NCI-H345 (cell line): ENCODE results near the gene OSBPL6.
"Not testable (repeated sequence)": the region's sequence is repeated elsewhere in the genome, so short reads cannot be mapped to it uniquely, and the experiment has no call there.

Experiments
- DNase-seq: peaks from one replicate; lab custom pipeline; 2025; lab: John Stamatoyannopoulos, UW

The OSBPL6 gene

GRCh38 chr2:178403671-178404306 is 209.5 kb downstream of the OSBPL6 start:
- DNase-seq, result no peak

- DNase-seq, result peak; percentile 18
Measured at GRCh38 chr2:178404368-178404767, 210.1 kb downstream of the OSBPL6 start.

GRCh38 chr2:178409261-178409660 is 214.9 kb downstream of the OSBPL6 start:
- DNase-seq, result no peak

- peak; percentile 33 for DNase-seq
Measured at GRCh38 chr2:178412047-178412446, 217.7 kb downstream of the OSBPL6 start.

GRCh38 chr2:178412453-178412852 is 218.1 kb downstream of the OSBPL6 start:
- DNase-seq, result not testable (repeated sequence)

- peak; percentile 87 for DNase-seq
Measured at GRCh38 chr2:178413472-178414265, 219.4 kb downstream of the OSBPL6 start.

- peak; percentile 97 for DNase-seq
Measured at GRCh38 chr2:178414266-178415247, 220.2 kb downstream of the OSBPL6 start.

- no peak for DNase-seq
Measured at GRCh38 chr2:178415979-178416378, 221.7 kb downstream of the OSBPL6 start.

- DNase-seq, result no peak
Measured at GRCh38 chr2:178417916-178418315, 223.6 kb downstream of the OSBPL6 start.

- no peak for DNase-seq
Measured at GRCh38 chr2:178418426-178418825, 224.1 kb downstream of the OSBPL6 start.

- peak; percentile 24 for DNase-seq
Measured at GRCh38 chr2:178419123-178419522, 224.8 kb downstream of the OSBPL6 start.

GRCh38 chr2:178420463-178420999 is 226.2 kb downstream of the OSBPL6 start:
- no peak for DNase-seq

GRCh38 chr2:178422097-178422496 is 227.8 kb downstream of the OSBPL6 start:
- no peak for DNase-seq

GRCh38 chr2:178423746-178424145 is 229.4 kb downstream of the OSBPL6 start:
- DNase-seq, result not testable (repeated sequence)

GRCh38 chr2:178425255-178425827 is 231.0 kb downstream of the OSBPL6 start:
- no peak for DNase-seq

- no peak for DNase-seq
Measured at GRCh38 chr2:178426388-178426787, 232.1 kb downstream of the OSBPL6 start.

GRCh38 chr2:178427458-178427857 is 233.1 kb downstream of the OSBPL6 start:
- DNase-seq, result no peak

GRCh38 chr2:178428396-178428806 is 234.1 kb downstream of the OSBPL6 start:
- no peak for DNase-seq

GRCh38 chr2:178429336-178429735 is 235.0 kb downstream of the OSBPL6 start:
- no peak for DNase-seq

GRCh38 chr2:178436662-178437061 is 242.3 kb downstream of the OSBPL6 start:
- no peak for DNase-seq

GRCh38 chr2:178441426-178441825 is 247.1 kb downstream of the OSBPL6 start:
- DNase-seq, result no peak
